Measurements from ENCODE around the gene EGFR.

Gene EGFR

DNA sequence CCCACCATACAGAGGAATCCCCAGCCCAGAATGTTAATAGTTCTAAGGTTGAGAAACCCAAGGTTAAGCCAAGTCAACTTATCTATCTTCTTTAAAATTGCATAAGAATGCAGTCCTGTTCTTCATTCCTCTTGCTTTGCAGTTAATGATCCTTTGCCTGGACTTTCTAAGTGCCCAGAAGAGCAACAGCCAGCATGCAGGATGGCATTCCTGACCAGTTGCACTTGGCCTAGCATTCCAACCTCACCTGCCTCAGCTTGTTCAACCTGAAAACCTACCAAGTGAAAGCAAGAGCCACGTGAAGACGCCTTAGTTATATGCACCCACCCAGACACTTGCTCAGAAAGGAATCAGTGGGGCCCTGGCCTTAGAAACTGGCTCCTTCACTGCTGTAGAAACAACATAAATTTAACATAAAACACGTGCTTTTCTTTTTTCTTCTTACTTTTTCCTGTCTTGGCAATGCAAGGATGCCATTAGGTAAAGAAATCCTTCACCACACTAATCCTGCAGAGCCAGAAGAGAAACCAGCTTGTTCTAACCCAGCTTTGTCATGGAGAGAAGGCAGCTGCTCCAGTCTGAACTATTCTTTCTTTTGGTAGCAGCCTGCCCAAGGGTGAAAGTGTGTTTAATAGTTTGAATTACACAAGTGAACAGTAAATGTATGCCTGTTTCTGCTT, 25.0 kb downstream of the EGFR start:
- DNase-seq, result no peak

DNA sequence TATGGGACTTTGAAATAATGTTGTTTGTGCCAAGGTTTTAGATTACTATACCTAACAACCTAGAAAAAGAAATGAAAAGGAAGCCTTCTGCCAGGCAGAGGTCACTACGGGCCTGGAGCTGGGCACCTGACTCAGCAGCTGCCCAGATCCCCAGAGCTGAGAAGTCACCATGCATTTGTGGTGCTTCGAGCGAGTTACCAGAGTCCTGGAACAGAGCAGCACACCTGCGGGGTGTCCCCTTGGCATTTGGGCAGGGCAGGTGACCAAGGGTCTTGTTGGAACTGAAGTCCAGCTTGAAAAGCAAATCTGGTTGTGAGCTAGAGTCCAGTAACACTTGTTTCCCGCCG, 25.5 kb downstream of the EGFR start:
- no peak for DNase-seq

- no peak for DNase-seq
Observed at GRCh38 chr7:55044791-55045190, 26.0 kb downstream of the EGFR start.

- DNase-seq, result no peak
Observed at GRCh38 chr7:55046582-55047342, 27.9 kb downstream of the EGFR start.

- DNase-seq, result peak; percentile 95
Observed at GRCh38 chr7:55048221-55048859, 29.5 kb downstream of the EGFR start.

GRCh38 chr7:55050281-55050680, 31.5 kb downstream of the EGFR start:
- DNase-seq, result no peak

DNA sequence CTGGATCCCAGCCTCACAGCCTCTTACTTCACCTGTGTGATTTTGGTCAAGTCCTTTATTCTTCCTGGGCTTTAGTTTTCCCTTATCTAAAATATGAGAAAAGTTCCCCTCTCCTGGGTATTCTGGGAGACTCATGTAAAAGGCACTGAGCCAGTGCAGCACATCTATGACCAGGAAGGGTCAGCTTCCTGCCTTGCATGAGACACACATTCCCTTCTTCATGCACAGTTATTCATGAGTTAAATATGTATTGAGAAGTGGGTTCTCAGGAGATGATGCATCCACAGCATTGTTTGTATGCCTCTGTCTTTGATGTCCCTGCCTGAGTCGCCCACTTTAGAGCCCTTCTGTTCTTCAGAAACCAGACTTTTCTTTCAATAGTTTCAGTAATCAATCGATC, 33.3 kb downstream of the EGFR start:
- no peak for DNase-seq

DNA sequence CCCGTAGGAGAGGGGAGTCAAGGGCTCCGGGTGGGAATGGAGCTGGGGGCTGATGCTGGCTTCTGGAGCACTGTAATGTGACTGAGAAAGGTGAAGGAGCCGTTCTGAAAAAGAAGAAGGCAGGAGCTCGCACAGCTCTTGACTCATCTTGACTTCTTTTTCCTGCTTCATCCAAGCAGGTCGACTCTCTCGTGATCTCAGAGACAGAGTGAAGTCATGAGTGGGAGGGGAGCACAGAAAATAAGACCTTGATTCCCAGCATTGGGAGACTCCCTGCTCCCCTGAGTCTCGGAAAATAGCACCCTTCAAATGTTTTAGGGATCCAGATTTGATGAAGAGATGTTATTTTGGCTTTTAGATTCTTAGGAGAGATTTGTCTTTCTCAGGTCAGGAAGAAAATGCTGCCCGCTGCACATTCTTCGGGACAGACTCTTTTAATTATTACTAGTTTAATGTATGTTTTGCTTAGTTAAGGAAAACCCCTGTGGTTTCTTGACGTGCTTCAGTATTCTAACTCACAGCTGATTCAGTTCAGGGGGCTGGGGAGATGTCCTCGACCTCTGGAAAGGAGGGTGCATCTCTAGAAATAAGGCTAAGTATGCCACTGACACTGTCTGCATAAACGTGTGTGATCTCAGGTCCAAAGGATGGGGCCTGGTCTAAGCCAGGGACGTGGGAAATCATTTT, 34.1 kb downstream of the EGFR start:
- DNase-seq, result no peak

- no peak for DNase-seq
Observed at GRCh38 chr7:55053651-55054571, 35.1 kb downstream of the EGFR start.

- DNase-seq, result no peak
Observed at GRCh38 chr7:55054758-55055157, 35.9 kb downstream of the EGFR start.

DNA sequence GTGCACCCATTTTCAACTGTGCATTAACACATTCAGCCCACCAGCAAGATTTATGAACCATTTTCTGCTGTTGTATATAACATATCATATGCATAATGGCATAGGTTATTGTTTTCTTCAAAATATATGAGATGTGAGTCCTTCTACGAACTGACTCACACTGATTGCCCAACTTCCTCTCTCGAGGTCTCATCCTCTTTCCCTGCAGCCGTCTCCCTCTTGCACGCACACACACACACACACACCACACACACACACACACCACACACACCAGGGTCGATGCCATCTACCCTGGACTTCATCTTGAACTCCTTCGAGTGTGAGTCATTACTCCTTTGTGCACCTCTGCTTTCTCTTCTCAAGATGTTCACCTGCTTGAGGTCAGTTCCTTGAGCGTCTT, 36.7 kb downstream of the EGFR start:
- DNase-seq, result no peak

- DNase-seq, result no peak
Observed at GRCh38 chr7:55056068-55056467, 37.3 kb downstream of the EGFR start.

- no peak for DNase-seq
Observed at GRCh38 chr7:55056577-55057480, 38.0 kb downstream of the EGFR start.

- DNase-seq, result no peak
Observed at GRCh38 chr7:55058314-55058713, 39.5 kb downstream of the EGFR start.

- no peak for DNase-seq
Observed at GRCh38 chr7:55059021-55059420, 40.2 kb downstream of the EGFR start.

DNA sequence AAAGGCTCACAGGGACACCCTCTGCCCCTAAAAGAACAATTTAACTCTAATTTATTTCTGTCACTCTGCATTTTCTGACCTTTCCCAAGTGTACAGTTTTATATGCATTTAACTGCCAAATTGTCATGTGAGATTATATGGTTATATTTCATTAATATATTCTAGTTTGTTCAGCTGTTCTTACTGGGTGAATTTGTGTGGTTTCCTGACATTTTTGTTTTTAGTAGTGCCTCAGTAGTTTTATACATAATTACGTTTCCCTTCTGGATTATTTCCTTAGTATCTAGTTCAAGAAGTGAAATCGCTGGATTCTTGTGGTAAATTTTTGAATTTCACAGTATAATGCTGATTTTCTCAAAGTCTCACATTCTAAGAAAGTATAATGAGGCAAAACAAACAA, 41.3 kb downstream of the EGFR start:
- DNase-seq, result no peak

- no peak for DNase-seq
Observed at GRCh38 chr7:55060636-55061022, 41.8 kb downstream of the EGFR start.

DNA sequence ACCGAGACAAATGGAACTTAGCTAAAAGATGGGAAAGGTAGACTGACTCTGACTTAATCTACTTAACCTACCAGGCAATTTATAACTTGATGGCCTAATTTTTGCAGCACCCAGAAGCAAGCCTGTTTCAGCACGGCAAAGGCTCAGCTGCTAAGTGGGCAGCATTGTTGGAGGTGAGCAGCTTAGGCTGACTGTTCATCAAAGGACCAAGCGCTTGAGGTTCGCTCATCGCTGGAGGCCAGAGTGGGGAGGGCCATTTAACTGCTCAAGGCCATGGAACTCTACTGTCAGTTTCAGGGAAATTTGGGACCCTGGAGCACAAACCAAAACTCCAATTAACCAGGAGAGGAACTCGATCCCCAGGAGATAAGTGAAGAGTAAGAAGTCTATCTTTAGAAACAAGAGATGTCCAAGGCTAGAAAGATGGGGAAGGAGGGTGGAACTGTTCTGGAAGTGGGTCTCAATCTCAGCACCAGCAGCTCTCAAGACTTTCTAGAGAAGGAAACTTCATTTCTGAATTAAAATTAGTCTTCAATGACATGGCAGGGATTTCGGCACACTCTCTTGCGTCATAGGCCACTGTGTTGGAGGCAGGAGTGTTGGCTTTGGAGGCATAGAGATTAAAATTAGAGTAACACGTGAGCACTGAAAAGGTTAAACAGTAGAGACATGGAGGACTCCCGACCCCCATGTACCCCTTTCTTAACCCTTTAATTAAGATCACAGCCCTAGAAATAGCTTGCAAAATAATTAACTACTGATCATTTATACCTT, 43.1 kb downstream of the EGFR start:
- no peak for DNase-seq

- no peak for DNase-seq
Observed at GRCh38 chr7:55063061-55063460, 44.2 kb downstream of the EGFR start.

GRCh38 chr7:55063633-55064032, 44.8 kb downstream of the EGFR start:
- DNase-seq, result no peak

DNA sequence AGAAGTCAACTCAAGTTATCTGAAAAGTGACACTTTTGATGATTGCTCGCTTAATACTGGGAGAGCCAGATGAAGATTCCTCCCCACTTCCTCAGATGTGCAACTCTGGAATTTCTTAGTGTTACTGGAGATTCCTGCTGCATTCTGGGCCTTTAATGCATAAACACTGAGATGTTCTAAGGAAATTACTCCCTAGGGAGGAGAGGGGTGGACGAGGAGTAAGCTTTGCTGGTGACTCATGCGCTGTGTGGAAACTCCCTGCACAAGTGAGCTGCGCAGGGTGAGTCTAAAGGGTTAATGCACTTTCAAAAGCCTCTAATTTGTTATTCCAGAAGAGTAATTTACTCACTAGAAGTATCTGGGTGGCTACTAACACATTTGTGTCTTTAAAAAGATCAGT, 46.3 kb downstream of the EGFR start:
- no peak for DNase-seq
